Neuronal stem cell (in vitro differentiated cells): ENCODE results near the gene PPDPF.

Source experiments
- DNase-seq: peaks from one replicate; pipeline ENCODE4 v3.0.0-alpha.2; 2013; ENCODE audit warnings: low spot score
- H2AFZ ChIP-seq: one replicate; pipeline ENCODE4 v1.6.1; 2013; ENCODE audit warnings: mild to moderate bottlenecking, low read length, inconsistent platforms
- H2AK5ac ChIP-seq: 2 replicates; pipeline ENCODE4 v1.6.1; 2013; ENCODE audit warnings: low read depth, mild to moderate bottlenecking, inconsistent platforms, low read length, moderate library complexity, mixed read lengths
- H2BK120ac ChIP-seq: 2 replicates; pipeline ENCODE4 v1.6.1; 2013; ENCODE audit warnings: low read depth, mild to moderate bottlenecking, inconsistent platforms, low read length, moderate library complexity, mixed read lengths
- H2BK12ac ChIP-seq: one replicate; pipeline ENCODE4 v1.6.1; 2013; ENCODE audit warnings: low read length, inconsistent platforms
- H2BK15ac ChIP-seq: 2 replicates; pipeline ENCODE4 v1.6.1; 2013; ENCODE audit warnings: mild to moderate bottlenecking, low read length, inconsistent platforms, mixed read lengths
- H2BK5ac ChIP-seq: one replicate; pipeline ENCODE4 v1.6.1; 2013; ENCODE audit warnings: inconsistent platforms, mild to moderate bottlenecking, low read length, moderate library complexity
- H3K14ac ChIP-seq: one replicate; pipeline ENCODE4 v1.6.1; 2013; ENCODE audit warnings: low read length, inconsistent platforms
- H3K18ac ChIP-seq: 2 replicates; pipeline ENCODE4 v1.6.1; 2013; ENCODE audit warnings: low read length, inconsistent platforms
- H3K23ac ChIP-seq: 2 replicates; pipeline ENCODE4 v1.6.1; 2013; ENCODE audit warnings: low read depth, mild to moderate bottlenecking, mixed read lengths, low read length, inconsistent platforms; ENCODE audit not compliant: poor library complexity
- H3K27ac ChIP-seq: replicated peaks from 3 replicates; pipeline ENCODE4 v1.5.1; 2013; ENCODE audit warnings: low read length, inconsistent platforms
- H3K27me3 ChIP-seq, 3 experiments: 2 replicates each; pipeline ENCODE4 v1.6.1; 2013; ENCODE audit warnings: low read length in 3 of 3, mild to moderate bottlenecking in 2 of 3, inconsistent platforms in 1 of 3, low read depth in 1 of 3, mixed read lengths in 1 of 3, moderate library complexity in 1 of 3; ENCODE audit not compliant: control insufficient read depth in 3 of 3, insufficient read depth in 3 of 3
- H3K36me3 ChIP-seq, 2 donors: replicated peaks in 1 of 2; 2 replicates each; pipeline ENCODE4 v1.6.1; 2013; ENCODE audit warnings: low read length in 2 of 2; ENCODE audit not compliant: control insufficient read depth in 2 of 2, insufficient read depth in 2 of 2
- H3K4ac ChIP-seq: 2 replicates; pipeline ENCODE4 v1.6.1; 2013; ENCODE audit warnings: inconsistent platforms, mild to moderate bottlenecking, low read length, moderate library complexity
- H3K4me1 ChIP-seq, 2 donors: 1 replicate in 1 of 2; 2 replicates in 1 of 2; pipeline ENCODE4 v1.6.1; 2013; ENCODE audit warnings: low read length in 2 of 2, low read depth in 1 of 2; ENCODE audit not compliant: control insufficient read depth in 2 of 2, insufficient read depth in 1 of 2
- H3K4me2 ChIP-seq: one replicate; pipeline ENCODE4 v1.6.1; 2013; ENCODE audit warnings: mild to moderate bottlenecking, low read length, inconsistent platforms; ENCODE audit not compliant: insufficient read depth, poor library complexity, severe bottlenecking
- H3K4me3 ChIP-seq, 2 donors: 2 replicates each; pipeline ENCODE4 v1.5.1; 2013; ENCODE audit warnings: low read length in 2 of 2, mild to moderate bottlenecking in 2 of 2, inconsistent platforms in 1 of 2, moderate library complexity in 1 of 2
- H3K79me1 ChIP-seq: one replicate; pipeline ENCODE4 v1.6.1; 2013; ENCODE audit warnings: low read depth, mild to moderate bottlenecking, inconsistent platforms, low read length, moderate library complexity
- H3K9ac ChIP-seq: one replicate; pipeline ENCODE4 v1.6.1; 2013; ENCODE audit warnings: mild to moderate bottlenecking, low read depth, low read length, inconsistent platforms; ENCODE audit not compliant: poor library complexity
- H3K9me3 ChIP-seq, 2 donors: replicated peaks in 1 of 2; 2 replicates each; pipeline versions ENCODE3 to v1.6.1; 2013; ENCODE audit warnings: low read length in 2 of 2, mild to moderate bottlenecking in 2 of 2, inconsistent platforms in 1 of 2, low read depth in 1 of 2, mixed read lengths in 1 of 2, moderate library complexity in 1 of 2; ENCODE audit not compliant: control insufficient read depth in 2 of 2, insufficient read depth in 1 of 2
- H4K8ac ChIP-seq: one replicate; pipeline ENCODE4 v1.6.1; 2013; ENCODE audit warnings: low read depth, mild to moderate bottlenecking, inconsistent platforms, low read length, moderate library complexity
- H4K91ac ChIP-seq: one replicate; pipeline ENCODE4 v1.6.1; 2013; ENCODE audit warnings: low read length, low read depth, mild to moderate bottlenecking, inconsistent platforms; ENCODE audit not compliant: poor library complexity
- WGBS, 2 donors: extraction: QIAGEN DNeasy Blood & Tissue Kit; methylation state at CpG; one replicate each; pipeline ENCODE4 v1.1.7; 2013; ENCODE audit warnings: missing lambda C conversion rate in 2 of 2, mixed read lengths in 1 of 2; ENCODE audit not compliant: insufficient read length in 2 of 2, insufficient replicate concordance in 1 of 2; ENCODE audit errors: extremely low coverage in 2 of 2; 5-methylcytosine and 5-hydroxymethylcytosine counted together

Gene PPDPF

GRCh38 chr20:63547725-63548480 lies 27.3 kb downstream of the PPDPF start, which contains the start of gene SRMS:
Gene SRMS (minus strand): TSS chr20:63547749. CDS start chr20:63547463, 286 bp downstream.
- H3K4me3 ChIP-seq: no peak within 1 kb of the TSS
- H3K4me1 ChIP-seq: peaks cover 0 to 5% of the 10 kb centered on the region in 2 donors
- H3K18ac ChIP-seq: peak within 1 kb of the TSS; percentile 85
- peak within 1 kb of the TSS; percentile 52 for H3K23ac ChIP-seq
- peak within 1 kb of the TSS; percentile 17 for H4K8ac ChIP-seq
- H4K91ac ChIP-seq: no peak within 1 kb of the TSS
- peak within 1 kb of the TSS; percentile 69 for H2BK15ac ChIP-seq
- H2BK120ac ChIP-seq: peak within 1 kb of the TSS; percentile 72
- H2BK5ac ChIP-seq: peak within 1 kb of the TSS; percentile 82
- peak within 1 kb of the TSS; percentile 58 for H2BK12ac ChIP-seq
- peak within 1 kb of the TSS; percentile 93 for H2AK5ac ChIP-seq
- no CpG with 5 or more reads among the region's 35 CpGs for WGBS, 2 donors
- no peaks in the 10 kb centered on the region for H3K79me1 ChIP-seq
- H3K27ac ChIP-seq: no peak within 1 kb of the TSS
- DNase-seq: no peak
- H3K4me2 ChIP-seq: no peak within 1 kb of the TSS
- H3K27me3 ChIP-seq: peaks cover 0 to 52% (median 1%) of the 10 kb centered on the region in 3 experiments
- H3K9ac ChIP-seq: peak within 1 kb of the TSS; percentile 84
- no peak within 1 kb of the TSS for H3K4ac ChIP-seq
- no peaks in the 10 kb centered on the region for H3K36me3 ChIP-seq
- peak within 1 kb of the TSS; percentile 95 for H3K14ac ChIP-seq
- H2AFZ ChIP-seq: no peak within 1 kb of the TSS
- H3K9me3 ChIP-seq: no peaks in the 10 kb centered on the region

DNA sequence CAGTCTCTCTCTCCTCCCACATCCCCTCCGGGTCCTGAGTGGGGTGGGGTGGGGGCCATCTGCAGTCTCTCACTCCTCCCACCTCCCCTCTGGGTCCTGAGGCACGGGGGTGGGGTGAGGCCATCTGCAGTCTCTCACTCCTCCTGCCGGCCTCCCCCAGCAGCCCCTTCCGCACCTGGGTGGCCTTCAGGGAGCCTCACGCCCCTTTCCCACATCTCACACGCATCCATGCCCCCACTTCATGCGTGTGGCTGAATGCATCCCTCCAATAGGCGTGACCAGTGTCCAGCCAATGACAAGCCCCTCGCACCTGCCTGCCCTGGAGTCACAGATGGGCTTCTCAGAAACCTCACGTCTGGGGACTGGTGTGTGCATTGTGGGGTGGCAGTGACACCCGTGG lies 28.0 kb downstream of the PPDPF start:
- no peak overlapping the region for H3K4me2 ChIP-seq
- H3K79me1 ChIP-seq: no peaks in the 10 kb centered on the region
- peak overlapping the region; percentile 82 for H2BK5ac ChIP-seq
- H4K8ac ChIP-seq: no peak overlapping the region
- H4K91ac ChIP-seq: no peak overlapping the region
- H2BK12ac ChIP-seq: no peak overlapping the region
- no peak for DNase-seq
- peak overlapping the region; percentile 93 for H2AK5ac ChIP-seq
- H3K23ac ChIP-seq: peak overlapping the region; percentile 52
- H2AFZ ChIP-seq: no peak overlapping the region
- no peak overlapping the region for H2BK120ac ChIP-seq
- H3K36me3 ChIP-seq: no peaks in the 10 kb centered on the region
- H3K14ac ChIP-seq: peak overlapping the region; percentile 95
- H3K4me3 ChIP-seq: no peak overlapping the region
- H3K4ac ChIP-seq: no peak overlapping the region
- H3K9ac ChIP-seq: peak overlapping the region; percentile 84
- no CpG with 5 or more reads among the region's 11 CpGs for WGBS, 2 donors
- H3K18ac ChIP-seq: peak overlapping the region; percentile 76
- H3K4me1 ChIP-seq: peaks cover 0 to 5% of the 10 kb centered on the region in 2 donors
- peak overlapping the region; percentile 69 for H2BK15ac ChIP-seq
- H3K9me3 ChIP-seq: no peaks in the 10 kb centered on the region
- no peak overlapping the region for H3K27ac ChIP-seq
- H3K27me3 ChIP-seq: peaks cover 0 to 52% (median 1%) of the 10 kb centered on the region in 3 experiments

GRCh38 chr20:63549019-63549418 lies 28.5 kb downstream of the PPDPF start:
- H2BK120ac ChIP-seq: no peak overlapping the region
- no peak overlapping the region for H4K91ac ChIP-seq
- peaks cover 0 to 51% (median 1%) of the 10 kb centered on the region in 3 experiments for H3K27me3 ChIP-seq
- H3K18ac ChIP-seq: no peak overlapping the region
- peak overlapping the region; percentile 82 for H2BK5ac ChIP-seq
- no peak overlapping the region for H3K14ac ChIP-seq
- no peak overlapping the region for H3K9ac ChIP-seq
- peak overlapping the region; percentile 52 for H3K23ac ChIP-seq
- H4K8ac ChIP-seq: no peak overlapping the region
- peaks cover 0 to 5% of the 10 kb centered on the region in 2 donors for H3K4me1 ChIP-seq
- H3K27ac ChIP-seq: no peak overlapping the region
- no peak overlapping the region for H2BK12ac ChIP-seq
- no peak overlapping the region for H2AFZ ChIP-seq
- H3K4me2 ChIP-seq: no peak overlapping the region
- WGBS, 2 donors: no CpG with 5 or more reads among the region's 25 CpGs
- no peaks in the 10 kb centered on the region for H3K36me3 ChIP-seq
- no peaks in the 10 kb centered on the region for H3K79me1 ChIP-seq
- H3K4ac ChIP-seq: no peak overlapping the region
- no peak overlapping the region for H3K4me3 ChIP-seq
- H2AK5ac ChIP-seq: peak overlapping the region; percentile 93
- peak overlapping the region; percentile 69 for H2BK15ac ChIP-seq
- no peak for DNase-seq
- no peaks in the 10 kb centered on the region for H3K9me3 ChIP-seq

DNA sequence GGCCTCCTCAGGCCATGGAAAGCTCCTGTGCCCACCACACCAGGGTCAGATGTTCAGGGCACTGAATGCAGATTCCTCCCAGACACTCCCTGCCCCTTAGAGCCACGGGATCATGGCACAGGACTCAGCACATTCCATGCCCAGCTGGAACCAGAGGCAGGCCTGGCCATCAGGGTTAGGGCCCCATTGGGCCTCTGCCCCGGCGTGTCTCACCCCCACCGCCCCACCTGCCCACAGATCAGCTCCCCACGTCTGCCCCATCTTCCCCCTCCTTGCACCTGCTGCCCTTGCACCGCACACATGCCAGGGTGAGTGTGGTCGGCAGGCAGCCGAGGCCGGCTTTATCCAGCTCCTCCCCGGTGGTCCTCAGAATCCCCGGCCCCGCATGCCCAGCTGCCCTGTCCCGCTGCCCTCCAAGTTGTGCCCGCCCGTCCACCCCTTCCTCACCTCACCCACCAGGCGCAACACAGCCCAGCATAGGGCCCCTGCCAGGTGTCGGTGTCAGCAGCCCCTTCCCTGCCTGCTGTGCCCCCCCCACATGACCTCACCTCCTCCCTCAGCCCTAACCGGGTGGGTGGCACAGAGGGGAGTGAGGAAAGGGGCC lies 29.2 kb downstream of the PPDPF start:
- H2BK5ac ChIP-seq: no peak overlapping the region
- no peak overlapping the region for H3K9ac ChIP-seq
- H3K27ac ChIP-seq: no peak overlapping the region
- no CpG with 5 or more reads among the region's 18 CpGs for WGBS, 2 donors
- H2BK120ac ChIP-seq: no peak overlapping the region
- peak overlapping the region; percentile 41 for H2BK12ac ChIP-seq
- H3K14ac ChIP-seq: peak overlapping the region; percentile 56
- H2BK15ac ChIP-seq: peak overlapping the region; percentile 85
- H3K4me1 ChIP-seq: peaks cover 6 to 11% of the 10 kb centered on the region in 2 donors
- no peak overlapping the region for H3K4me2 ChIP-seq
- H3K27me3 ChIP-seq: peaks cover 0 to 44% (median 1%) of the 10 kb centered on the region in 3 experiments
- H3K4me3 ChIP-seq: no peak overlapping the region
- no peaks in the 10 kb centered on the region for H3K79me1 ChIP-seq
- no peaks in the 10 kb centered on the region for H3K36me3 ChIP-seq
- H4K91ac ChIP-seq: no peak overlapping the region
- H3K4ac ChIP-seq: peak overlapping the region; percentile 37
- H3K9me3 ChIP-seq: no peaks in the 10 kb centered on the region
- peak overlapping the region; percentile 38 for H3K18ac ChIP-seq
- peak overlapping the region; percentile 82 for H4K8ac ChIP-seq
- H2AFZ ChIP-seq: no peak overlapping the region
- H2AK5ac ChIP-seq: peak overlapping the region; percentile 88
- no peak for DNase-seq
- H3K23ac ChIP-seq: no peak overlapping the region
